Caco-2 (cell line): ENCODE results near the gene BRSK2. TPM values are rescaled to one million over a fixed set of nuclear protein-coding genes. Genes with fewer than 3 reads are reported as not detected.

Source experiments
- BruUV-seq: library from RNA; stranded (reverse); fragments of 400-500 nt; replicated peaks from 2 replicates; lab custom pipeline; 2021; lab: Mats Ljungman, UMichigan
- CTCF ChIA-PET: fragments of 300-600 bp; sonication (Branson Sonifier 250); formaldehyde crosslinking; loops from one replicate; lab custom pipeline; 2022; ENCODE audit warnings: antibody characterized with exemption; lab: Charles Lee
- POLR2A ChIA-PET: fragments of 300-600 bp; sonication (Branson Sonifier 250); formaldehyde crosslinking; loops from one replicate; lab custom pipeline; 2022; ENCODE audit warnings: antibody characterized with exemption; lab: Charles Lee
- DNase-seq, 2 experiments: peaks; one replicate each; pipeline versions ENCODE4 v3.0.0 to v3.0.0-alpha.2; 2020 to 2022
- H3K27me3 ChIP-seq: replicated peaks from 2 replicates; pipeline ENCODE4 v1.6.0; 2011; ENCODE audit warnings: low read length; ENCODE audit not compliant: control insufficient read depth, insufficient read depth
- H3K36me3 ChIP-seq: 2 replicates; pipeline ENCODE4 v1.5.1; 2011; ENCODE audit warnings: low read length; ENCODE audit not compliant: control insufficient read depth, insufficient read depth
- H3K4me1 ChIP-seq: fragments of 250-450 bp; sonication (Bioruptor Pico); 2 replicates; pipeline ENCODE4 v1.5.1; 2020; ENCODE audit warnings: mild to moderate bottlenecking
- H3K4me3 ChIP-seq: 2 replicates; pipeline ENCODE4 v1.5.1; 2011; ENCODE audit warnings: low read depth, mild to moderate bottlenecking, control low read depth, low read length
- H3K9me3 ChIP-seq: fragments of 250-450 bp; sonication (Bioruptor Pico); 2 replicates; pipeline ENCODE4 v1.5.1; 2020; ENCODE audit warnings: mild to moderate bottlenecking, moderate library complexity
- H3K27ac Mint-ChIP-seq: one replicate; pipeline ENCODE4 v1.8.0; 2022; ENCODE audit warnings: mixed read lengths; ENCODE audit not compliant: unreplicated experiment
- H3K27me3 Mint-ChIP-seq: one replicate; pipeline ENCODE4 v1.8.0; 2022; ENCODE audit warnings: mixed read lengths; ENCODE audit not compliant: insufficient read depth, unreplicated experiment
- H3K36me3 Mint-ChIP-seq: one replicate; pipeline ENCODE4 v1.8.0; 2022; ENCODE audit warnings: mild to moderate bottlenecking, mixed read lengths; ENCODE audit not compliant: insufficient read depth, unreplicated experiment
- H3K4me1 Mint-ChIP-seq: one replicate; pipeline ENCODE4 v1.8.0; 2022; ENCODE audit warnings: low read depth, mixed read lengths; ENCODE audit not compliant: unreplicated experiment
- H3K4me3 Mint-ChIP-seq: one replicate; pipeline ENCODE4 v1.8.0; 2022; ENCODE audit warnings: mild to moderate bottlenecking, moderate library complexity, mixed read lengths; ENCODE audit not compliant: unreplicated experiment
- H3K9me3 Mint-ChIP-seq: one replicate; pipeline ENCODE4 v1.8.0; 2022; ENCODE audit warnings: mixed read lengths; ENCODE audit not compliant: unreplicated experiment
- intact Hi-C: fragments of 100-400 bp; cut with micrococcal nuclease; formaldehyde crosslinking; loops from one replicate; pipeline ENCODE4 v1.10.0; 2022; ENCODE audit not compliant: unreplicated experiment
- total RNA-seq: library from RNA; stranded (reverse); gene quantifications from 2 replicates; pipeline ENCODE4 v1.2.3, GENCODE V29; 2022
- TF ChIP-seq, protein P1 (sequence below), 2 experiments: fragments of 200-600 bp in 1 of 2; IDR thresholded peaks; 1 replicate in 1 of 2; 2 replicates in 1 of 2; pipeline versions ENCODE4 v1.5.1 to v1.8.0; 2011 to 2022; ENCODE audit warnings: antibody characterized with exemption in 1 of 2, control low read depth in 1 of 2, inconsistent platforms in 1 of 2, low read depth in 1 of 2, low read length in 1 of 2, mild to moderate bottlenecking in 1 of 2, moderate library complexity in 1 of 2; ENCODE audit not compliant: insufficient read depth in 1 of 2, severe bottlenecking in 1 of 2, unreplicated experiment in 1 of 2

BRSK2 gene
- total RNA-seq, 1 experiment from 2014 or later = 32.8 TPM

GRCh38 chr11:1498262-1498661, 108.5 kb downstream of the BRSK2 start:
- Histone ChIP-seq H3K27me3 (no peaks in the 10 kb centered on the region), H3K9me3 (no peaks in the 10 kb centered on the region), H3K4me1 (no peaks in the 10 kb centered on the region), H3K36me3 (no peaks in the 10 kb centered on the region), H3K4me3 (no peak overlapping the region)
- ChIA-PET POLR2A (no interaction called here), CTCF (no interaction called here)
- intact Hi-C loops = no loop called here
- H3K36me3 Mint-ChIP-seq = peaks cover 7% of the 10 kb centered on the region
- no peak overlapping the region for H3K27ac Mint-ChIP-seq
- TF ChIP-seq, protein P1, sequence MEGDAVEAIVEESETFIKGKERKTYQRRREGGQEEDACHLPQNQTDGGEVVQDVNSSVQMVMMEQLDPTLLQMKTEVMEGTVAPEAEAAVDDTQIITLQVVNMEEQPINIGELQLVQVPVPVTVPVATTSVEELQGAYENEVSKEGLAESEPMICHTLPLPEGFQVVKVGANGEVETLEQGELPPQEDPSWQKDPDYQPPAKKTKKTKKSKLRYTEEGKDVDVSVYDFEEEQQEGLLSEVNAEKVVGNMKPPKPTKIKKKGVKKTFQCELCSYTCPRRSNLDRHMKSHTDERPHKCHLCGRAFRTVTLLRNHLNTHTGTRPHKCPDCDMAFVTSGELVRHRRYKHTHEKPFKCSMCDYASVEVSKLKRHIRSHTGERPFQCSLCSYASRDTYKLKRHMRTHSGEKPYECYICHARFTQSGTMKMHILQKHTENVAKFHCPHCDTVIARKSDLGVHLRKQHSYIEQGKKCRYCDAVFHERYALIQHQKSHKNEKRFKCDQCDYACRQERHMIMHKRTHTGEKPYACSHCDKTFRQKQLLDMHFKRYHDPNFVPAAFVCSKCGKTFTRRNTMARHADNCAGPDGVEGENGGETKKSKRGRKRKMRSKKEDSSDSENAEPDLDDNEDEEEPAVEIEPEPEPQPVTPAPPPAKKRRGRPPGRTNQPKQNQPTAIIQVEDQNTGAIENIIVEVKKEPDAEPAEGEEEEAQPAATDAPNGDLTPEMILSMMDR (IDR thresholded peaks at IDR 0.05; ENCODE audit: insufficient read depth in 1 of 2, low read depth in 1 of 2, low read length in 1 of 2, severe bottlenecking in 1 of 2, unreplicated experiment in 1 of 2) = no peak
- H3K9me3 Mint-ChIP-seq = no peaks in the 10 kb centered on the region
- no peaks in the 10 kb centered on the region for H3K4me1 Mint-ChIP-seq
- BruUV-seq = no TSS peak
- no peaks in the 10 kb centered on the region for H3K27me3 Mint-ChIP-seq
- H3K4me3 Mint-ChIP-seq = no peak overlapping the region
- DNase-seq = no peak

DNA sequence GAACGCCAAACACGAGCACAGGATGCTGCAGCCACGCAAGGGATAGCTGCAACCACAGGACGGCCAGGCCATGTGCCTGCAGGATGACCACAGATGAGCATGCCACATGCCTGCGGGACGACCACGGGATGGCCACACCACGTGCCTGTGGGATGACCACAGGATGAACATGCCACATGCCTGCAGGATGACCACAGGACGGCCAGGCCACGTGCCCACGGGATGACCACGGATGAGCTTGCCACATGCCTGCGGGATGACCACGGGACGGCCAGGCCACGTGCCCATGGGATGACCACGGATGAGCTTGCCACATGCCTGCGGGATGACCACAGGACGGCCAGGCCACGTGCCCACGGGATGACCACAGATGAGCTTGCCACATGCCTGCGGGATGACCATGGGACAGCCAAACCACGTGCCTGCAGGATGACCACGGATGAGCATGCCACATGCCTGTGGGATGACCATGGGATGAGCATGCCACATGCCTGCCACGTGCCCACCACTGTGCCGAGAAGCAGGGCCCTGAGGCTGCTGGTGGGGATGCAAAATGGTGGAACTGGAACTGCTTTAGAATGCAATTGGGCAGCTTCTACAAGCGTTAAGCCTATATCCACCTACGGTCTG, 109.6 kb downstream of the BRSK2 start:
- POLR2A ChIA-PET = no interaction called here
- no peak overlapping the region for H3K4me3 ChIP-seq
- TF ChIP-seq, protein P1 (IDR thresholded peaks at IDR 0.05; ENCODE audit: insufficient read depth in 1 of 2, low read depth in 1 of 2, low read length in 1 of 2, severe bottlenecking in 1 of 2, unreplicated experiment in 1 of 2) = no peak
- DNase-seq = no peak
- no peaks in the 10 kb centered on the region for H3K4me1 ChIP-seq
- CTCF ChIA-PET = interaction anchor here (0.5 kb wide), 1 partner anchor 38 kb away, joined by 3 read pairs; no protein-coding TSS in a partner anchor
- H3K27me3 ChIP-seq = no peaks in the 10 kb centered on the region
- no peaks in the 10 kb centered on the region for H3K27me3 Mint-ChIP-seq
- no peak overlapping the region for H3K4me3 Mint-ChIP-seq
- no TSS peak for BruUV-seq
- intact Hi-C loops = no loop called here
- no peak overlapping the region for H3K27ac Mint-ChIP-seq
- peaks cover 7% of the 10 kb centered on the region for H3K36me3 Mint-ChIP-seq
- H3K36me3 ChIP-seq = no peaks in the 10 kb centered on the region
- H3K4me1 Mint-ChIP-seq = no peaks in the 10 kb centered on the region
- no peaks in the 10 kb centered on the region for H3K9me3 ChIP-seq
- no peaks in the 10 kb centered on the region for H3K9me3 Mint-ChIP-seq

DNA sequence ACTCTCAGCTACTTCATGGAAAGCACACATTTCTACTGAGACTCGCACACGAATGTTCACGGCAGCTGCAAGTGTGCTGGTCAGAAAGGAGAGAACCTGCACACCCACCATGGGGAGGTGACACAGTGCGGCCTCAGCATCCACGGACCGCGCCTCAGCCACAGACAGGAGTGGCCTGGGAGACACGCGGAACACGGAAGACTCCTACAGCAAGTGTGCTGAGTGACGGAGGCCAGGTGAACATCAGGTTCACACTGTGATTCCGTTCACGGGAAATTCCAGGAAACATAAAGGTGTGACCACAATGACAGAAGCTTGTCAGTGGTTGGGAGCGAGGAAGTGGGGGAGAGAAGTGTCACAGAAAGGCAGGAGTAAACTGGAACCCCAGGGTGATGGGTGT, 110.2 kb downstream of the BRSK2 start:
- TF ChIP-seq, protein P1 (IDR thresholded peaks at IDR 0.05; ENCODE audit: insufficient read depth in 1 of 2, low read depth in 1 of 2, low read length in 1 of 2, severe bottlenecking in 1 of 2, unreplicated experiment in 1 of 2) = no peak
- Histone ChIP-seq H3K27me3 (no peaks in the 10 kb centered on the region), H3K4me3 (no peak overlapping the region), H3K9me3 (no peaks in the 10 kb centered on the region), H3K4me1 (no peaks in the 10 kb centered on the region), H3K36me3 (no peaks in the 10 kb centered on the region)
- intact Hi-C loops = no loop called here
- DNase-seq = no peak
- H3K27me3 Mint-ChIP-seq = no peaks in the 10 kb centered on the region
- H3K4me1 Mint-ChIP-seq = no peaks in the 10 kb centered on the region
- no peak overlapping the region for H3K4me3 Mint-ChIP-seq
- no peaks in the 10 kb centered on the region for H3K9me3 Mint-ChIP-seq
- no TSS peak for BruUV-seq
- H3K27ac Mint-ChIP-seq = no peak overlapping the region
- ChIA-PET CTCF (no interaction called here), POLR2A (no interaction called here)
- peaks cover 7% of the 10 kb centered on the region for H3K36me3 Mint-ChIP-seq
